Sigmoid colon (tissue), 4 donors: ENCODE results near the gene C1orf94.

Experiments
- POLR2A ChIP-seq, 2 donors: fragments of 450-650 bp; IDR thresholded peaks; one replicate each; pipeline ENCODE4 v1.6.1; 2016; ENCODE audit warnings: antibody characterized with exemption in 2 of 2, mild to moderate bottlenecking in 2 of 2, moderate library complexity in 2 of 2
- POLR2AphosphoS5 ChIP-seq, 4 donors: sonication (generic); formaldehyde crosslinking; IDR thresholded peaks; one replicate each; pipeline ENCODE4 v1.6.1; 2017; ENCODE audit warnings: antibody characterized with exemption in 4 of 4
- TF ChIP-seq, protein P1 (sequence below), 4 experiments: fragments of 450-650 bp in 3 of 4; fragments of 200-600 bp in 1 of 4; IDR thresholded peaks; one replicate each; pipeline ENCODE4 v1.5.1; 2016 to 2019; ENCODE audit warnings: antibody characterized with exemption in 4 of 4, mild to moderate bottlenecking in 3 of 4, moderate library complexity in 2 of 4

DNA sequence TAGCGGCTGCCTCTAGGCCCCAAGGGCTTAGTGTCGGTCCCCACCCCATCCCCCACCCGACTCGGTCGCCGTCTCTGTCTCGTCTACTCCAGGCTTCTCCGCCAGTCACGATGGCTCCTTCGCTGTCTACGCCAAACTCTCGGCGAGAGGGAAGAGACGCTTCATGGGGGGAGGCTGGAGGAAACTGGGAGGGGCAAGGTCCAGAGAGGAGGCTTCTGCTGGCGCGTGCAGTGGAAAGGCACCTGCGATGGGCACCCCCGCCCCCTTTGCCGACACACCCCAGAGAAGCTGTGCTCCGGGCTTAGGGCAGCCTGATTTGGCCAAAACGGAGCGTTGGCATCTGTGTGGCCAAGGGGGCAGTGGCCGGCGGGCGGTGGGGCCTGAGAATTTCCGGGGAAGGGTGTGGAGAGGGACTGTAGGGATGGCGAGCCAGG lies 10.5 kb upstream of the C1orf94 start:
- TF ChIP-seq POLR2AphosphoS5 (IDR thresholded peaks at IDR 0.05) (no peak), POLR2A (IDR thresholded peaks at IDR 0.05) (no peak)
- TF ChIP-seq, protein P1, sequence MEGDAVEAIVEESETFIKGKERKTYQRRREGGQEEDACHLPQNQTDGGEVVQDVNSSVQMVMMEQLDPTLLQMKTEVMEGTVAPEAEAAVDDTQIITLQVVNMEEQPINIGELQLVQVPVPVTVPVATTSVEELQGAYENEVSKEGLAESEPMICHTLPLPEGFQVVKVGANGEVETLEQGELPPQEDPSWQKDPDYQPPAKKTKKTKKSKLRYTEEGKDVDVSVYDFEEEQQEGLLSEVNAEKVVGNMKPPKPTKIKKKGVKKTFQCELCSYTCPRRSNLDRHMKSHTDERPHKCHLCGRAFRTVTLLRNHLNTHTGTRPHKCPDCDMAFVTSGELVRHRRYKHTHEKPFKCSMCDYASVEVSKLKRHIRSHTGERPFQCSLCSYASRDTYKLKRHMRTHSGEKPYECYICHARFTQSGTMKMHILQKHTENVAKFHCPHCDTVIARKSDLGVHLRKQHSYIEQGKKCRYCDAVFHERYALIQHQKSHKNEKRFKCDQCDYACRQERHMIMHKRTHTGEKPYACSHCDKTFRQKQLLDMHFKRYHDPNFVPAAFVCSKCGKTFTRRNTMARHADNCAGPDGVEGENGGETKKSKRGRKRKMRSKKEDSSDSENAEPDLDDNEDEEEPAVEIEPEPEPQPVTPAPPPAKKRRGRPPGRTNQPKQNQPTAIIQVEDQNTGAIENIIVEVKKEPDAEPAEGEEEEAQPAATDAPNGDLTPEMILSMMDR (IDR thresholded peaks at IDR 0.05): no peak
